IMR-90 (cell line): ENCODE results near the gene FNTB. TPM values are rescaled to one million over a fixed set of nuclear protein-coding genes. Genes with fewer than 3 reads are reported as not detected.

Experiments
- ATAC-seq: fragments of 200-7000 bp; cut with Tn5 transposase; 2 replicates; pipeline ENCODE4 v1.9.1; 2020; ENCODE audit warnings: low read depth, mild to moderate bottlenecking, moderate library complexity
- BruUV-seq: library from RNA; stranded (reverse); fragments of 400-500 nt; replicated peaks from 2 replicates; lab custom pipeline; 2021; lab: Mats Ljungman, UMichigan
- CTCF ChIA-PET: fragments of 300-600 bp; formaldehyde crosslinking; extraction: SDS; loops from one replicate; lab custom pipeline; 2021; ENCODE audit warnings: antibody characterized with exemption; lab: Yijun Ruan, JAX
- POLR2A ChIA-PET: fragments of 300-600 bp; sonication (Branson Sonifier 250); formaldehyde crosslinking; loops from one replicate; lab custom pipeline; 2022; ENCODE audit warnings: antibody characterized with exemption; ENCODE audit not compliant: unreplicated experiment; lab: Charles Lee
- DNase-seq: peaks from one replicate; pipeline ENCODE4 v3.0.0; 2013
- H2AFZ ChIP-seq: replicated peaks from 2 replicates; pipeline ENCODE3; 2013; ENCODE audit warnings: low read length, mild to moderate bottlenecking; ENCODE audit not compliant: poor library complexity
- H2AK5ac ChIP-seq: 2 replicates; pipeline ENCODE4 v1.6.1; 2013; ENCODE audit warnings: low read depth, low read length, inconsistent platforms
- H2AK9ac ChIP-seq: replicated peaks from 2 replicates; pipeline ENCODE3; 2013; ENCODE audit warnings: mild to moderate bottlenecking, low read depth, low read length, moderate library complexity; ENCODE audit not compliant: poor library complexity
- H2BK120ac ChIP-seq: 2 replicates; pipeline ENCODE4 v1.6.1; 2013; ENCODE audit warnings: low read depth, low read length, inconsistent platforms
- H2BK15ac ChIP-seq: 3 replicates; pipeline ENCODE4 v1.6.1; 2013; ENCODE audit warnings: low read depth, low read length, inconsistent platforms
- H2BK20ac ChIP-seq: 2 replicates; pipeline ENCODE4 v1.6.1; 2013; ENCODE audit warnings: low read depth, mild to moderate bottlenecking, inconsistent platforms, low read length, moderate library complexity
- H2BK5ac ChIP-seq: 2 replicates; pipeline ENCODE4 v1.6.1; 2013; ENCODE audit warnings: mild to moderate bottlenecking, low read depth, low read length, inconsistent platforms; ENCODE audit not compliant: poor library complexity, severe bottlenecking
- H3K14ac ChIP-seq: replicated peaks from 2 replicates; pipeline ENCODE4 v1.6.1; 2013; ENCODE audit warnings: low read depth, low read length, inconsistent platforms
- H3K18ac ChIP-seq: 2 replicates; pipeline ENCODE4 v1.6.1; 2013; ENCODE audit warnings: low read depth, low read length, control low read depth
- H3K23ac ChIP-seq: 2 replicates; pipeline ENCODE4 v1.6.1; 2013; ENCODE audit warnings: low read depth, low read length, inconsistent platforms
- H3K27ac ChIP-seq: 2 replicates; pipeline ENCODE4 v1.5.1; 2013; ENCODE audit warnings: mild to moderate bottlenecking, control low read depth, low read length; ENCODE audit not compliant: insufficient read depth
- H3K27me3 ChIP-seq: 2 replicates; pipeline ENCODE4 v1.6.1; 2013; ENCODE audit warnings: low read length; ENCODE audit not compliant: control insufficient read depth, insufficient read depth
- H3K36me3 ChIP-seq: 2 replicates; pipeline ENCODE4 v1.6.1; 2013; ENCODE audit warnings: low read length, mixed read lengths; ENCODE audit not compliant: control insufficient read depth, insufficient read depth
- H3K4ac ChIP-seq: 2 replicates; pipeline ENCODE4 v1.6.1; 2013; ENCODE audit warnings: low read depth, low read length, inconsistent platforms
- H3K4me1 ChIP-seq: 2 replicates; pipeline ENCODE4 v1.6.1; 2013; ENCODE audit warnings: low read length, mixed read lengths; ENCODE audit not compliant: control insufficient read depth, insufficient read depth
- H3K4me2 ChIP-seq: 2 replicates; pipeline ENCODE4 v1.6.1; 2013; ENCODE audit warnings: low read depth, mild to moderate bottlenecking, control low read depth, low read length, moderate library complexity
- H3K4me3 ChIP-seq: 2 replicates; pipeline ENCODE4 v1.5.1; 2013; ENCODE audit warnings: low read depth, mild to moderate bottlenecking, control low read depth, low read length, moderate library complexity; ENCODE audit not compliant: insufficient read depth
- H3K56ac ChIP-seq: 2 replicates; pipeline ENCODE4 v1.6.1; 2013; ENCODE audit warnings: low read length, inconsistent platforms; ENCODE audit not compliant: insufficient read depth; ENCODE audit errors: extremely low read depth
- H3K79me1 ChIP-seq, 2 experiments: 2 replicates each; pipeline ENCODE4 v1.6.1; 2013; ENCODE audit warnings: low read length in 2 of 2, inconsistent platforms in 1 of 2, low read depth in 1 of 2
- H3K9ac ChIP-seq: 2 replicates; pipeline ENCODE4 v1.6.1; 2013; ENCODE audit warnings: low read depth, low read length, control low read depth
- H3K9me1 ChIP-seq: 2 replicates; pipeline ENCODE4 v1.6.1; 2013; ENCODE audit warnings: low read length, inconsistent platforms; ENCODE audit not compliant: insufficient read depth
- H3K9me3 ChIP-seq: 2 replicates; pipeline ENCODE4 v1.6.1; 2013; ENCODE audit warnings: low read length; ENCODE audit not compliant: control insufficient read depth, insufficient read depth
- H4K20me1 ChIP-seq: 2 replicates; pipeline ENCODE4 v1.6.1; 2013; ENCODE audit warnings: low read length, inconsistent platforms; ENCODE audit not compliant: insufficient read depth
- H4K5ac ChIP-seq: 2 replicates; pipeline ENCODE4 v1.6.1; 2013; ENCODE audit warnings: mild to moderate bottlenecking, low read depth, low read length, control low read depth
- H4K8ac ChIP-seq, 2 experiments: 2 replicates each; pipeline ENCODE4 v1.6.1; 2013; ENCODE audit warnings: low read depth in 2 of 2, low read length in 2 of 2, control low read depth in 1 of 2, inconsistent platforms in 1 of 2
- H4K91ac ChIP-seq: 2 replicates; pipeline ENCODE4 v1.6.1; 2013; ENCODE audit warnings: low read depth, low read length, inconsistent platforms; ENCODE audit not compliant: insufficient read depth
- CHD1 ChIP-seq: IDR thresholded peaks from 2 replicates; pipeline ENCODE4 v1.6.1; 2012; ENCODE audit warnings: low read depth, low read length, improper control_type of control experiment
- MAFK ChIP-seq: IDR thresholded peaks from 2 replicates; pipeline ENCODE4 v1.6.1; 2012; ENCODE audit warnings: low read depth, low read length, improper control_type of control experiment
- RAD21 ChIP-seq: IDR thresholded peaks from 2 replicates; pipeline ENCODE4 v1.6.1; 2012; ENCODE audit warnings: low read length, improper control_type of control experiment
- SMC3 ChIP-seq: fragments of 150-350 bp; IDR thresholded peaks from 2 replicates; pipeline ENCODE4 v1.6.1; 2016; ENCODE audit warnings: low read depth, mild to moderate bottlenecking, antibody characterized with exemption, low read length, moderate library complexity
- WGBS, 2 experiments: methylation state at CpG; one replicate each; pipeline versions ENCODE4 v1.1.5 to v1.1.7; 2013; ENCODE audit warnings: missing lambda C conversion rate in 2 of 2; ENCODE audit not compliant: insufficient read length in 1 of 2; ENCODE audit errors: extremely low coverage in 2 of 2; 5-methylcytosine and 5-hydroxymethylcytosine counted together
- dilution Hi-C: fragments of 300-500 bp; cut with HindIII; formaldehyde crosslinking; loops from one replicate; pipeline ENCODE4 v1.14.3; 2018; ENCODE audit warnings: low sequenced_read_pairs; ENCODE audit not compliant: unreplicated experiment
- in situ Hi-C: fragments of 300-500 bp; cut with MboI; formaldehyde crosslinking; loops from 3 replicates; pipeline ENCODE4 v1.14.3; 2019; ENCODE audit warnings: low sequenced_read_pairs, inconsistent platforms, mixed read lengths
- intact Hi-C: fragments of 100-400 bp; cut with micrococcal nuclease; formaldehyde crosslinking; loops from 2 replicates; pipeline ENCODE4 v1.10.0; 2022
- polyA plus RNA-seq, 3 experiments: library from polyadenylated mRNA; depleted of rRNA; stranded (reverse); fragments of >200 nt; gene quantifications; 2 replicates each; pipeline ENCODE4 v1.2.3, GENCODE V29; 2012; ENCODE audit warnings: low replicate concordance in 1 of 3
- total RNA-seq: library from RNA; depleted of rRNA; stranded (reverse); fragments of >200 nt; gene quantifications from 2 replicates; pipeline ENCODE4 v1.2.3, GENCODE V29; 2012
- TF ChIP-seq, protein P1 (sequence below): fragments of 150-350 bp; IDR thresholded peaks from 2 replicates; pipeline ENCODE4 v1.6.1; 2017; ENCODE audit warnings: mild to moderate bottlenecking, antibody characterized with exemption, low read length, low read depth

FNTB gene
- total and polyA plus RNA-seq, 2 of the 4 experiments (the other 2 are of a cell fraction), result 9.9 to 18.5 TPM

- TF ChIP-seq SMC3 (no peak), MAFK (no peak), CHD1 (no peak), RAD21 (no peak)
- TF ChIP-seq, protein P1, sequence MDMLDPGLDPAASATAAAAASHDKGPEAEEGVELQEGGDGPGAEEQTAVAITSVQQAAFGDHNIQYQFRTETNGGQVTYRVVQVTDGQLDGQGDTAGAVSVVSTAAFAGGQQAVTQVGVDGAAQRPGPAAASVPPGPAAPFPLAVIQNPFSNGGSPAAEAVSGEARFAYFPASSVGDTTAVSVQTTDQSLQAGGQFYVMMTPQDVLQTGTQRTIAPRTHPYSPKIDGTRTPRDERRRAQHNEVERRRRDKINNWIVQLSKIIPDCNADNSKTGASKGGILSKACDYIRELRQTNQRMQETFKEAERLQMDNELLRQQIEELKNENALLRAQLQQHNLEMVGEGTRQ, result no peak
Measured at GRCh38 chr14:65109357-65109756, 122.7 kb downstream of the FNTB start.

More at GRCh38 chr14:65109357-65109756, 122.7 kb downstream of the FNTB start:
- Histone ChIP-seq H3K9me1 (no peaks in the 10 kb centered on the region), H3K14ac (no peak overlapping the region), H3K36me3 (no peaks in the 10 kb centered on the region), H4K5ac (no peak overlapping the region), H3K4me1 (no peaks in the 10 kb centered on the region), H4K8ac (no peak overlapping the region), H3K9ac (no peak overlapping the region), H3K4ac (no peak overlapping the region), H3K9me3 (no peaks in the 10 kb centered on the region), H2AK5ac (no peak overlapping the region), H3K27ac (no peak overlapping the region), H2BK20ac (no peak overlapping the region), H3K4me3 (no peak overlapping the region), H4K91ac (no peak overlapping the region), H3K18ac (no peak overlapping the region), H2AK9ac (no peak overlapping the region), H3K4me2 (no peak overlapping the region), H2BK15ac (no peak overlapping the region), H4K20me1 (no peaks in the 10 kb centered on the region), H3K27me3 (peaks cover 15% of the 10 kb centered on the region), H2AFZ (no peak overlapping the region), H3K23ac (no peak overlapping the region), H3K79me1 (no peaks in the 10 kb centered on the region), H2BK120ac (no peak overlapping the region), H3K56ac (no peak overlapping the region), H2BK5ac (no peak overlapping the region)
- ATAC-seq (no peak), DNase-seq (no peak)
- POLR2A ChIA-PET, result no interaction called here
- in situ Hi-C loops, result no loop called here
- dilution Hi-C loops, result no loop called here
- WGBS, 2 experiments, result 72% methylated on average over 3 of the region's 4 CpGs; no CpG with 5 or more reads in 1 of the 2 experiments
- BruUV-seq, result no TSS peak
- intact Hi-C loops, result no loop called here
- CTCF ChIA-PET, result no interaction called here
